Measurements from ENCODE around the gene SEPTIN14.
"Not testable (repeated sequence)": the region's sequence is repeated elsewhere in the genome, so short reads cannot be mapped to it uniquely, and the experiment has no call there.

GRCh38 chr7:55797260-55797659 lies 65.3 kb downstream of the SEPTIN14 start:
- not testable (repeated sequence) for TF ChIP-seq CTCF (IDR thresholded peaks at IDR 0.05; ENCODE audit: poor library complexity); EZH2 (IDR thresholded peaks at IDR 0.05; ENCODE audit: borderline replicate concordance)
